HepG2 (cell line): ENCODE data around the gene RAET1E. TPM values are rescaled to one million over a fixed set of nuclear protein-coding genes. Genes with fewer than 3 reads are reported as not detected.
A peak's percentile ranks its signal among the peaks of the same experiment; 100 is the strongest.

Experiments used
- FLYWCH1 ChIP-seq: sonication (generic); formaldehyde crosslinking; IDR thresholded peaks from 2 replicates; pipeline ENCODE4 v1.8.1; 2023; ENCODE audit warnings: mild to moderate bottlenecking, missing genetic modification reagents
- FOXP1 ChIP-seq, 2 experiments: fragments of 450-650 bp in 1 of 2; IDR thresholded peaks; 2 replicates each; pipeline ENCODE4 v1.6.1; 2017 to 2018; ENCODE audit warnings: antibody characterized with exemption in 1 of 2
- GPN1 ChIP-seq: sonication (generic); formaldehyde crosslinking; IDR thresholded peaks from 2 replicates; pipeline ENCODE4 v1.5.1; 2020; ENCODE audit warnings: missing genetic modification reagents, borderline replicate concordance
- HHEX ChIP-seq: IDR thresholded peaks from 2 replicates; pipeline ENCODE4 v1.6.1; 2016; ENCODE audit warnings: control low read depth
- ISX ChIP-seq: sonication (generic); formaldehyde crosslinking; conservative IDR thresholded peaks from 2 replicates; pipeline ENCODE4 v1.5.0; 2020; ENCODE audit warnings: missing genetic modification reagents
- ONECUT2 ChIP-seq: sonication (generic); formaldehyde crosslinking; IDR thresholded peaks from 2 replicates; pipeline ENCODE4 v1.4.0; 2020; ENCODE audit warnings: missing genetic modification reagents
- POLR2AphosphoS2 ChIP-seq: IDR thresholded peaks from 2 replicates; pipeline ENCODE4 v1.6.1; 2011; ENCODE audit warnings: low read depth, low read length, improper control_type of control experiment
- PRPF4 ChIP-seq: fragments of 200-400 bp; formaldehyde crosslinking; IDR thresholded peaks from 2 replicates; pipeline ENCODE4 v1.6.1; 2016; ENCODE audit warnings: low read length, low read depth; ENCODE audit not compliant: poor library complexity, severe bottlenecking
- REXO4 ChIP-seq: sonication (generic); formaldehyde crosslinking; IDR thresholded peaks from 2 replicates; pipeline ENCODE4 v1.8.0; 2022; ENCODE audit warnings: missing genetic modification reagents, mild to moderate bottlenecking, borderline replicate concordance
- SP140L ChIP-seq: sonication (generic); formaldehyde crosslinking; IDR thresholded peaks from 2 replicates; pipeline ENCODE4 v1.4.0; 2020; ENCODE audit warnings: missing genetic modification reagents, borderline replicate concordance
- ZNF430 ChIP-seq: sonication (generic); formaldehyde crosslinking; IDR thresholded peaks from 2 replicates; pipeline ENCODE4 v1.9.0; 2021; ENCODE audit warnings: mild to moderate bottlenecking, missing genetic modification reagents
- ZNF589 ChIP-seq: sonication (generic); formaldehyde crosslinking; conservative IDR thresholded peaks from 2 replicates; pipeline ENCODE4 v1.8.0; 2022; ENCODE audit warnings: mild to moderate bottlenecking, moderate library complexity, missing genetic modification reagents
- ZSCAN20 ChIP-seq: sonication (generic); formaldehyde crosslinking; IDR thresholded peaks from 2 replicates; pipeline ENCODE4 v1.4.0; 2020; ENCODE audit warnings: missing genetic modification reagents, mild to moderate bottlenecking, borderline replicate concordance
- polyA plus RNA-seq, 8 experiments: library from polyadenylated mRNA; depleted of rRNA in 3 of 8; stranded (reverse) in 7 of 8; unstranded in 1 of 8; fragments of >200 nt; fragmentation: Illumina TruSeq in 4 of 8; extraction: Trizol in 4 of 8; gene quantifications; 2 replicates each; pipeline versions ENCODE4 v1.2.1 to v1.2.3, GENCODE V29; 2011 to 2016; ENCODE audit warnings: low read depth in 4 of 8, missing spikeins in 1 of 8, mixed read lengths in 1 of 8; ENCODE audit not compliant: insufficient read depth in 1 of 8
- total RNA-seq, 5 experiments: library from RNA; depleted of rRNA; stranded (reverse); fragments of >200 nt; fragmentation: Illumina TruSeq; extraction: Trizol; gene quantifications; 2 replicates each; pipeline ENCODE4 v1.2.3, GENCODE V29; 2016; ENCODE audit warnings: low read depth in 1 of 5
- TF ChIP-seq, protein P1 (sequence below): sonication (generic); formaldehyde crosslinking; IDR thresholded peaks from 2 replicates; pipeline ENCODE4 v1.5.1; 2020; ENCODE audit warnings: missing genetic modification reagents, mild to moderate bottlenecking, borderline replicate concordance
- TF ChIP-seq, protein P2 (sequence below): sonication (generic); formaldehyde crosslinking; IDR thresholded peaks from 2 replicates; pipeline ENCODE4 v1.4.0; 2020; ENCODE audit warnings: missing genetic modification reagents
- TF ChIP-seq, protein P3 (sequence below): sonication (generic); formaldehyde crosslinking; IDR thresholded peaks from 2 replicates; pipeline ENCODE4 v1.5.1; 2020; ENCODE audit warnings: mild to moderate bottlenecking, missing genetic modification reagents, moderate library complexity
- TF ChIP-seq, protein P4 (sequence below), 2 experiments: fragments of 450-650 bp in 1 of 2; sonication (generic) in 1 of 2; formaldehyde crosslinking; IDR thresholded peaks; 2 replicates each; pipeline versions ENCODE4 v1.5.0 to v1.8.0; 2020 to 2022; ENCODE audit warnings: mild to moderate bottlenecking in 1 of 2, missing genetic modification reagents in 1 of 2
- TF ChIP-seq, protein P5 (sequence below): sonication (generic); formaldehyde crosslinking; IDR thresholded peaks from 2 replicates; pipeline ENCODE4 v1.5.1; 2020; ENCODE audit warnings: mild to moderate bottlenecking, missing genetic modification reagents

The RAET1E gene
- total and polyA plus RNA-seq, 2 of the 13 experiments (the other 11 are each of a cell fraction or from before 2014, with no cell fraction given), result not detected

DNA sequence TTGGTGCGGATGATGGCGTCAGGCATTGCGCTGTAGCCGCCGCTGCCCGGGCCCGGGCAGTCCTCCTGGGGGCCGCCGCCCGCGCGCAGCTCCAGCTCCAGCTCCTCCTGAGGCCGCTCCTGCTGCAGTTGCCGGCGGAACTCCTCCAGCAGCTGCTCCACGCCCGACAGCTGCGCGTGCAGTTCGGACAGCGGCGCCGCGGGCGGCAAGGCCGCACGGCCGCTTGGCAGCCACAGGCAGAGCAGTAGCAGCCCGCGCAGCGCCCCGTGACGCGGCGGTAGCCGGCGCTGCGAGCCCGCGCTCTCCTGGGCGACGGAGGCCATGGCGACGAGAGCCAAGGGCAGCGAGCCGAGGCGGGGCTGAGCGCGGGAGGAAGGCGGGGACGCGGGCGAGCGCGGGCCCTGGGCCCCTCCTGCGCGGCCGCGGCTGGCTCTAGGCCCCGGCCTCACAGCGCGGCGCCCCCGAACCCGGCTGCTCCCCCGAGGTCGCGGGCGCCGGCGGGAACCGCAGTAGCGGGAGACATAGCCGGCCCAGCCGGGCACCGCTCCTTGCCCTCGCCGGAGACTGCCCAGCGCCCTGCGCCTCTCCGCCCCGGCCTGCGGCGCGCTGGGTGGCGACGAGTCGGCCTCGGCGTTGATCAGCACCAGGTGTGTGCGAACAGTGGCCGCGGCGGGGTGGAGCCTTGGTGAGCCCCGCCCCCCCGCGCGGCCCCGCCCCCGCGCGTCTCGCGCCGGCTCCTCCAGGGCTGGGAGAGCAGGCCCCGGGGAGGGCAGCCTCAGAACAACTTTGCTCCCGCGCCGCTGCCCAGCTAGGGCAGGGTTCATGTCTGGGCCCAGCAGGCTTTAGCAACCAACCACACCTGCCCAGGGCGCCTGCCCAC lies 34.0 kb downstream of the RAET1E start, which contains the start of gene LRP11 (continued):
- TF ChIP-seq ZSCAN20 (CRISPR knock-in tag) (no peak; the same call in 1 of the 2 replicates), FLYWCH1 (peak; percentile 94; the same call in 1 of the 2 replicates), REXO4 (0 out of 2 replicates have a peak, but pooled peaks have one; percentile 69), ONECUT2 (no peak), POLR2AphosphoS2 (no peak), ZNF589 (CRISPR knock-in tag) (peak; percentile 61; the same call in 1 of the 2 replicates), ZNF430 (CRISPR knock-in tag) (peak; percentile 74; the same call in 1 of the 2 replicates), SP140L (CRISPR knock-in tag) (no peak), ISX (CRISPR knock-in tag) (no peak), GPN1 (peak; percentile 73; the same call in 1 of the 2 replicates), FOXP1 (IDR thresholded peaks at IDR 0.05) (no peak), FOXP1 (CRISPR knock-in tag; IDR thresholded peaks at IDR 0.05) (no peak), PRPF4 (no peak), HHEX (CRISPR knock-in tag) (no peak)
- TF ChIP-seq, protein P1, sequence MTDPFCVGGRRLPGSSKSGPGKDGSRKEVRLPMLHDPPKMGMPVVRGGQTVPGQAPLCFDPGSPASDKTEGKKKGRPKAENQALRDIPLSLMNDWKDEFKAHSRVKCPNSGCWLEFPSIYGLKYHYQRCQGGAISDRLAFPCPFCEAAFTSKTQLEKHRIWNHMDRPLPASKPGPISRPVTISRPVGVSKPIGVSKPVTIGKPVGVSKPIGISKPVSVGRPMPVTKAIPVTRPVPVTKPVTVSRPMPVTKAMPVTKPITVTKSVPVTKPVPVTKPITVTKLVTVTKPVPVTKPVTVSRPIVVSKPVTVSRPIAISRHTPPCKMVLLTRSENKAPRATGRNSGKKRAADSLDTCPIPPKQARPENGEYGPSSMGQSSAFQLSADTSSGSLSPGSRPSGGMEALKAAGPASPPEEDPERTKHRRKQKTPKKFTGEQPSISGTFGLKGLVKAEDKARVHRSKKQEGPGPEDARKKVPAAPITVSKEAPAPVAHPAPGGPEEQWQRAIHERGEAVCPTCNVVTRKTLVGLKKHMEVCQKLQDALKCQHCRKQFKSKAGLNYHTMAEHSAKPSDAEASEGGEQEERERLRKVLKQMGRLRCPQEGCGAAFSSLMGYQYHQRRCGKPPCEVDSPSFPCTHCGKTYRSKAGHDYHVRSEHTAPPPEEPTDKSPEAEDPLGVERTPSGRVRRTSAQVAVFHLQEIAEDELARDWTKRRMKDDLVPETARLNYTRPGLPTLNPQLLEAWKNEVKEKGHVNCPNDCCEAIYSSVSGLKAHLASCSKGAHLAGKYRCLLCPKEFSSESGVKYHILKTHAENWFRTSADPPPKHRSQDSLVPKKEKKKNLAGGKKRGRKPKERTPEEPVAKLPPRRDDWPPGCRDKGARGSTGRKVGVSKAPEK (CRISPR knock-in tag), result no peak
- TF ChIP-seq, protein P2, sequence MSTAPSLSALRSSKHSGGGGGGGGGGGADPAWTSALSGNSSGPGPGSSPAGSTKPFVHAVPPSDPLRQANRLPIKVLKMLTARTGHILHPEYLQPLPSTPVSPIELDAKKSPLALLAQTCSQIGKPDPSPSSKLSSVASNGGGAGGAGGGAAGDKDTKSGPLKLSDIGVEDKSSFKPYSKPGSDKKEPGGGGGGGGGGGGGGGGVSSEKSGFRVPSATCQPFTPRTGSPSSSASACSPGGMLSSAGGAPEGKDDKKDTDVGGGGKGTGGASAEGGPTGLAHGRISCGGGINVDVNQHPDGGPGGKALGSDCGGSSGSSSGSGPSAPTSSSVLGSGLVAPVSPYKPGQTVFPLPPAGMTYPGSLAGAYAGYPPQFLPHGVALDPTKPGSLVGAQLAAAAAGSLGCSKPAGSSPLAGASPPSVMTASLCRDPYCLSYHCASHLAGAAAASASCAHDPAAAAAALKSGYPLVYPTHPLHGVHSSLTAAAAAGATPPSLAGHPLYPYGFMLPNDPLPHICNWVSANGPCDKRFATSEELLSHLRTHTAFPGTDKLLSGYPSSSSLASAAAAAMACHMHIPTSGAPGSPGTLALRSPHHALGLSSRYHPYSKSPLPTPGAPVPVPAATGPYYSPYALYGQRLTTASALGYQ (CRISPR knock-in tag), result no peak
- TF ChIP-seq, protein P3, sequence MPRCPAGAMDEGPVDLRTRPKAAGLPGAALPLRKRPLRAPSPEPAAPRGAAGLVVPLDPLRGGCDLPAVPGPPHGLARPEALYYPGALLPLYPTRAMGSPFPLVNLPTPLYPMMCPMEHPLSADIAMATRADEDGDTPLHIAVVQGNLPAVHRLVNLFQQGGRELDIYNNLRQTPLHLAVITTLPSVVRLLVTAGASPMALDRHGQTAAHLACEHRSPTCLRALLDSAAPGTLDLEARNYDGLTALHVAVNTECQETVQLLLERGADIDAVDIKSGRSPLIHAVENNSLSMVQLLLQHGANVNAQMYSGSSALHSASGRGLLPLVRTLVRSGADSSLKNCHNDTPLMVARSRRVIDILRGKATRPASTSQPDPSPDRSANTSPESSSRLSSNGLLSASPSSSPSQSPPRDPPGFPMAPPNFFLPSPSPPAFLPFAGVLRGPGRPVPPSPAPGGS, result peak; percentile 92; the same call in 1 of the 2 replicates
- TF ChIP-seq, protein P4, sequence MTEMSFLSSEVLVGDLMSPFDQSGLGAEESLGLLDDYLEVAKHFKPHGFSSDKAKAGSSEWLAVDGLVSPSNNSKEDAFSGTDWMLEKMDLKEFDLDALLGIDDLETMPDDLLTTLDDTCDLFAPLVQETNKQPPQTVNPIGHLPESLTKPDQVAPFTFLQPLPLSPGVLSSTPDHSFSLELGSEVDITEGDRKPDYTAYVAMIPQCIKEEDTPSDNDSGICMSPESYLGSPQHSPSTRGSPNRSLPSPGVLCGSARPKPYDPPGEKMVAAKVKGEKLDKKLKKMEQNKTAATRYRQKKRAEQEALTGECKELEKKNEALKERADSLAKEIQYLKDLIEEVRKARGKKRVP (CRISPR knock-in tag; IDR thresholded peaks at IDR 0.05), result peak in 1 of 2 experiments; percentile 26; a peak in 1 of 4 replicates
- TF ChIP-seq, protein P5, sequence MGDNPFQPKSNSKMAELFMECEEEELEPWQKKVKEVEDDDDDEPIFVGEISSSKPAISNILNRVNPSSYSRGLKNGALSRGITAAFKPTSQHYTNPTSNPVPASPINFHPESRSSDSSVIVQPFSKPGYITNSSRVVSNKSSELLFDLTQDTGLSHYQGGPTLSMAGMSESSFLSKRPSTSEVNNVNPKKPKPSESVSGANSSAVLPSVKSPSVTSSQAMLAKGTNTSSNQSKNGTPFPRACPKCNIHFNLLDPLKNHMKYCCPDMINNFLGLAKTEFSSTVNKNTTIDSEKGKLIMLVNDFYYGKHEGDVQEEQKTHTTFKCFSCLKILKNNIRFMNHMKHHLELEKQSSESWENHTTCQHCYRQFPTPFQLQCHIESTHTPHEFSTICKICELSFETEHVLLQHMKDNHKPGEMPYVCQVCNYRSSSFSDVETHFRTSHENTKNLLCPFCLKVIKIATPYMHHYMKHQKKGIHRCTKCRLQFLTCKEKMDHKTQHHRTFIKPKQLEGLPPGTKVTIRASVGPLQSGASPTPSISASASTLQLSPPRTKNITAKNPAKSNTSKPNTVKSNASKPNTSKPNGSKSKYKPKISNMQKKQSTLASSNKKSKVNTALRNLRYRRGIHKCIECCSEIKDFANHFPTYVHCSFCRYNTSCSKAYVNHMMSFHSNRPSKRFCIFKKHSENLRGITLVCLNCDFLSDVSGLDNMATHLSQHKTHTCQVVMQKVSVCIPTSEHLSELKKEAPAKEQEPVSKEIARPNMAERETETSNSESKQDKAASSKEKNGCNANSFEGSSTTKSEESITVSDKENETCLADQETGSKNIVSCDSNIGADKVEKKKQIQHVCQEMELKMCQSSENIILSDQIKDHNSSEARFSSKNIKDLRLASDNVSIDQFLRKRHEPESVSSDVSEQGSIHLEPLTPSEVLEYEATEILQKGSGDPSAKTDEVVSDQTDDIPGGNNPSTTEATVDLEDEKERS (CRISPR knock-in tag), result no peak
